GM23338 (cell line): Measurements from ENCODE around the gene KRTAP12-4. TPM values are rescaled to one million over a fixed set of nuclear protein-coding genes. Genes with fewer than 3 reads are reported as not detected.

Source experiments
- ATAC-seq: fragments of 200-7000 bp; cut with Tn5 transposase; 3 replicates; pipeline ENCODE4 v1.9.1; 2020
- DNase-seq: peaks from one replicate; pipeline ENCODE4 v3.0.0-alpha.2; 2015; ENCODE audit warnings: low spot score
- H2AFZ ChIP-seq: fragments of 200-600 bp; sonication (generic); 2 replicates; pipeline ENCODE4 v1.8.0; 2016; ENCODE audit warnings: antibody characterized with exemption, mild to moderate bottlenecking, moderate library complexity
- H3F3A ChIP-seq: fragments of 200-600 bp; sonication (generic); replicated peaks from 2 replicates; pipeline ENCODE4 v1.8.0; 2017; ENCODE audit warnings: antibody characterized with exemption, mixed run types, low read depth
- H3K27ac ChIP-seq: fragments of 200-600 bp; sonication (generic); 2 replicates; pipeline ENCODE4 v1.6.1; 2016; ENCODE audit warnings: low read depth
- H3K27me3 ChIP-seq: fragments of 200-600 bp; sonication (generic); 2 replicates; pipeline ENCODE4 v1.8.0; 2016; ENCODE audit warnings: mild to moderate bottlenecking, mixed run types, moderate library complexity; ENCODE audit not compliant: insufficient read depth
- H3K36me3 ChIP-seq: fragments of 200-600 bp; sonication (generic); 2 replicates; pipeline ENCODE4 v1.8.0; 2016; ENCODE audit warnings: mild to moderate bottlenecking; ENCODE audit not compliant: insufficient read depth
- H3K4me1 ChIP-seq: fragments of 200-600 bp; sonication (generic); 2 replicates; pipeline ENCODE4 v1.8.0; 2016; ENCODE audit warnings: mild to moderate bottlenecking, moderate library complexity; ENCODE audit not compliant: insufficient read depth
- H3K4me2 ChIP-seq: fragments of 200-600 bp; sonication (generic); 2 replicates; pipeline ENCODE4 v1.7.1; 2017; ENCODE audit warnings: mixed run types
- H3K4me3 ChIP-seq: fragments of 200-600 bp; sonication (generic); 2 replicates; pipeline ENCODE4 v1.6.1; 2016; ENCODE audit warnings: mixed run types
- H3K79me2 ChIP-seq: fragments of 200-600 bp; sonication (generic); replicated peaks from 2 replicates; pipeline ENCODE4 v1.8.0; 2017; ENCODE audit warnings: mild to moderate bottlenecking; ENCODE audit not compliant: insufficient read depth
- H3K9me2 ChIP-seq: fragments of 200-600 bp; sonication (generic); 2 replicates; pipeline ENCODE4 v1.8.0; 2017; ENCODE audit not compliant: insufficient read depth
- H4K20me1 ChIP-seq: fragments of 200-600 bp; sonication (generic); replicated peaks from 2 replicates; pipeline ENCODE4 v1.8.0; 2017; ENCODE audit warnings: mild to moderate bottlenecking; ENCODE audit not compliant: insufficient read depth
- H3K27ac Mint-ChIP-seq: 2 replicates; pipeline ENCODE4 v1.8.0; 2020; ENCODE audit warnings: inconsistent platforms, mild to moderate bottlenecking, moderate library complexity, mixed read lengths
- H3K27me3 Mint-ChIP-seq: 3 replicates; pipeline ENCODE4 v1.8.0; 2022; ENCODE audit warnings: low read depth, mild to moderate bottlenecking, moderate library complexity, mixed read lengths, inconsistent platforms; ENCODE audit not compliant: insufficient read depth, poor library complexity
- H3K36me3 Mint-ChIP-seq: 3 replicates; pipeline ENCODE4 v1.8.0; 2021; ENCODE audit warnings: low read depth, mild to moderate bottlenecking, inconsistent platforms, moderate library complexity, mixed read lengths
- H3K4me1 Mint-ChIP-seq: 3 replicates; pipeline ENCODE4 v1.8.0; 2020; ENCODE audit warnings: mild to moderate bottlenecking, inconsistent platforms, mixed read lengths
- H3K4me3 Mint-ChIP-seq: 3 replicates; pipeline ENCODE4 v1.8.0; 2021; ENCODE audit warnings: moderate library complexity, mild to moderate bottlenecking, inconsistent platforms, mixed read lengths
- H3K9me3 Mint-ChIP-seq: 3 replicates; pipeline ENCODE4 v1.8.0; 2020; ENCODE audit warnings: moderate library complexity, mild to moderate bottlenecking, inconsistent platforms, mixed read lengths
- EZH2 ChIP-seq: fragments of 200-600 bp; sonication (generic); IDR thresholded peaks from one replicate; pipeline ENCODE4 v1.8.0; 2017; ENCODE audit warnings: antibody characterized with exemption, mild to moderate bottlenecking, low read depth; ENCODE audit not compliant: unreplicated experiment
- NANOG ChIP-seq: IDR thresholded peaks from 2 replicates; pipeline ENCODE4 v1.6.1; 2016; ENCODE audit warnings: antibody characterized with exemption, borderline replicate concordance
- POLR2AphosphoS5 ChIP-seq: IDR thresholded peaks from 2 replicates; pipeline ENCODE4 v1.6.1; 2016; ENCODE audit warnings: antibody characterized with exemption, low read depth
- ZNF114 ChIP-seq: fragments of 250-450 bp; sonication (Bioruptor Pico); IDR thresholded peaks from 2 replicates; pipeline ENCODE4 v1.5.0; 2020; ENCODE audit warnings: mild to moderate bottlenecking, moderate library complexity
- ZNF331 ChIP-seq: fragments of 250-450 bp; sonication (Bioruptor Pico); IDR thresholded peaks from 2 replicates; pipeline ENCODE4 v1.5.0; 2020; ENCODE audit warnings: low read depth, mild to moderate bottlenecking, moderate library complexity
- polyA plus RNA-seq: library from polyadenylated mRNA; unstranded; fragments of >200 nt; fragmentation: Nextera tagmentation; extraction: Ambion mirVana; gene quantifications from 2 replicates; pipeline ENCODE4 v1.2.1, GENCODE V29; 2016
- total RNA-seq: library from RNA; depleted of rRNA; stranded (reverse); fragments of >200 nt; shearing (Covaris generic); gene quantifications from 2 replicates; pipeline ENCODE4 v1.2.3, GENCODE V29; 2014
- TF ChIP-seq, protein P1 (sequence below): fragments of 250-450 bp; sonication (Bioruptor Pico); IDR thresholded peaks from 2 replicates; pipeline ENCODE4 v1.5.0; 2020; ENCODE audit warnings: mild to moderate bottlenecking, moderate library complexity
- TF ChIP-seq, protein P2 (sequence below): IDR thresholded peaks from one replicate; pipeline ENCODE4 v1.6.1; 2018; ENCODE audit warnings: antibody characterized with exemption; ENCODE audit not compliant: unreplicated experiment

Gene KRTAP12-4
- total and polyA plus RNA-seq, 2 experiments from 2014 or later: not detected

DNA sequence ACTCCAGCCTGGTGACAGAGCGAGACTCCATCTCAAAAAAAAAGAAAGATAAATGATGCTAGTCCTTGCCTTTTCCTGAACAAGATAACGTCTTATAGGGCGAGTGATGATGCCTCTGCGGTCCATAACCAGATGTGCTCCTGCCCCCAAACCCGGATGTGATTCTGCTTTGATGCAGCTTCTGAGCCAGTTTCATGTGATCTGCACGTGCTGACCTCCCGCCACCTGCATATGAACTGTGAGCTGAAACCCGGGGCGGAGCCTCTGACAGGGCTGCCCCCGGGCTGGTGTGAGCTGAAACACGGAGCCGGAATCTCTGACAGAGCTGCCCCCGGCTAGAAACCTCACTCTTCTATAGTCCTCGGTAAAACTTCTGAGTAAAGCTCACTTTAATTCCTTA lies 1.3 kb downstream of the KRTAP12-4 start (continued):
- TF ChIP-seq, protein P1, sequence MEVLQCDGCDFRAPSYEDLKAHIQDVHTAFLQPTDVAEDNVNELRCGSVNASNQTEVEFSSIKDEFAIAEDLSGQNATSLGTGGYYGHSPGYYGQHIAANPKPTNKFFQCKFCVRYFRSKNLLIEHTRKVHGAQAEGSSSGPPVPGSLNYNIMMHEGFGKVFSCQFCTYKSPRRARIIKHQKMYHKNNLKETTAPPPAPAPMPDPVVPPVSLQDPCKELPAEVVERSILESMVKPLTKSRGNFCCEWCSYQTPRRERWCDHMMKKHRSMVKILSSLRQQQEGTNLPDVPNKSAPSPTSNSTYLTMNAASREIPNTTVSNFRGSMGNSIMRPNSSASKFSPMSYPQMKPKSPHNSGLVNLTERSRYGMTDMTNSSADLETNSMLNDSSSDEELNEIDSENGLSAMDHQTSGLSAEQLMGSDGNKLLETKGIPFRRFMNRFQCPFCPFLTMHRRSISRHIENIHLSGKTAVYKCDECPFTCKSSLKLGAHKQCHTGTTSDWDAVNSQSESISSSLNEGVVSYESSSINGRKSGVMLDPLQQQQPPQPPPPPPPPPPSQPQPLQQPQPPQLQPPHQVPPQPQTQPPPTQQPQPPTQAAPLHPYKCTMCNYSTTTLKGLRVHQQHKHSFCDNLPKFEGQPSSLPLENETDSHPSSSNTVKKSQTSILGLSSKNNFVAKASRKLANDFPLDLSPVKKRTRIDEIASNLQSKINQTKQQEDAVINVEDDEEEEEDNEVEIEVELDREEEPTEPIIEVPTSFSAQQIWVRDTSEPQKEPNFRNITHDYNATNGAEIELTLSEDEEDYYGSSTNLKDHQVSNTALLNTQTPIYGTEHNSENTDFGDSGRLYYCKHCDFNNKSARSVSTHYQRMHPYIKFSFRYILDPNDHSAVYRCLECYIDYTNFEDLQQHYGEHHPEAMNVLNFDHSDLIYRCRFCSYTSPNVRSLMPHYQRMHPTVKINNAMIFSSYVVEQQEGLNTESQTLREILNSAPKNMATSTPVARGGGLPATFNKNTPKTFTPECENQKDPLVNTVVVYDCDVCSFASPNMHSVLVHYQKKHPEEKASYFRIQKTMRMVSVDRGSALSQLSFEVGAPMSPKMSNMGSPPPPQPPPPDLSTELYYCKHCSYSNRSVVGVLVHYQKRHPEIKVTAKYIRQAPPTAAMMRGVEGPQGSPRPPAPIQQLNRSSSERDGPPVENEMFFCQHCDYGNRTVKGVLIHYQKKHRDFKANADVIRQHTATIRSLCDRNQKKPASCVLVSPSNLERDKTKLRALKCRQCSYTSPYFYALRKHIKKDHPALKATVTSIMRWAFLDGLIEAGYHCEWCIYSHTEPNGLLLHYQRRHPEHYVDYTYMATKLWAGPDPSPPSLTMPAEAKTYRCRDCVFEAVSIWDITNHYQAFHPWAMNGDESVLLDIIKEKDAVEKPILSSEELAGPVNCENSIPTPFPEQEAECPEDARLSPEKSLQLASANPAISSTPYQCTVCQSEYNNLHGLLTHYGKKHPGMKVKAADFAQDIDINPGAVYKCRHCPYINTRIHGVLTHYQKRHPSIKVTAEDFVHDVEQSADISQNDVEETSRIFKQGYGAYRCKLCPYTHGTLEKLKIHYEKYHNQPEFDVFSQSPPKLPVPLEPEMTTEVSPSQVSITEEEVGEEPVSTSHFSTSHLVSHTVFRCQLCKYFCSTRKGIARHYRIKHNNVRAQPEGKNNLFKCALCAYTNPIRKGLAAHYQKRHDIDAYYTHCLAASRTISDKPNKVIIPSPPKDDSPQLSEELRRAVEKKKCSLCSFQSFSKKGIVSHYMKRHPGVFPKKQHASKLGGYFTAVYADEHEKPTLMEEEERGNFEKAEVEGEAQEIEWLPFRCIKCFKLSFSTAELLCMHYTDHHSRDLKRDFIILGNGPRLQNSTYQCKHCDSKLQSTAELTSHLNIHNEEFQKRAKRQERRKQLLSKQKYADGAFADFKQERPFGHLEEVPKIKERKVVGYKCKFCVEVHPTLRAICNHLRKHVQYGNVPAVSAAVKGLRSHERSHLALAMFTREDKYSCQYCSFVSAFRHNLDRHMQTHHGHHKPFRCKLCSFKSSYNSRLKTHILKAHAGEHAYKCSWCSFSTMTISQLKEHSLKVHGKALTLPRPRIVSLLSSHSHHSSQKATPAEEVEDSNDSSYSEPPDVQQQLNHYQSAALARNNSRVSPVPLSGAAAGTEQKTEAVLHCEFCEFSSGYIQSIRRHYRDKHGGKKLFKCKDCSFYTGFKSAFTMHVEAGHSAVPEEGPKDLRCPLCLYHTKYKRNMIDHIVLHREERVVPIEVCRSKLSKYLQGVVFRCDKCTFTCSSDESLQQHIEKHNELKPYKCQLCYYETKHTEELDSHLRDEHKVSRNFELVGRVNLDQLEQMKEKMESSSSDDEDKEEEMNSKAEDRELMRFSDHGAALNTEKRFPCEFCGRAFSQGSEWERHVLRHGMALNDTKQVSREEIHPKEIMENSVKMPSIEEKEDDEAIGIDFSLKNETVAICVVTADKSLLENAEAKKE (CRISPR knock-in tag): no peak
- no peak for TF ChIP-seq EZH2
- TF ChIP-seq, protein P2, sequence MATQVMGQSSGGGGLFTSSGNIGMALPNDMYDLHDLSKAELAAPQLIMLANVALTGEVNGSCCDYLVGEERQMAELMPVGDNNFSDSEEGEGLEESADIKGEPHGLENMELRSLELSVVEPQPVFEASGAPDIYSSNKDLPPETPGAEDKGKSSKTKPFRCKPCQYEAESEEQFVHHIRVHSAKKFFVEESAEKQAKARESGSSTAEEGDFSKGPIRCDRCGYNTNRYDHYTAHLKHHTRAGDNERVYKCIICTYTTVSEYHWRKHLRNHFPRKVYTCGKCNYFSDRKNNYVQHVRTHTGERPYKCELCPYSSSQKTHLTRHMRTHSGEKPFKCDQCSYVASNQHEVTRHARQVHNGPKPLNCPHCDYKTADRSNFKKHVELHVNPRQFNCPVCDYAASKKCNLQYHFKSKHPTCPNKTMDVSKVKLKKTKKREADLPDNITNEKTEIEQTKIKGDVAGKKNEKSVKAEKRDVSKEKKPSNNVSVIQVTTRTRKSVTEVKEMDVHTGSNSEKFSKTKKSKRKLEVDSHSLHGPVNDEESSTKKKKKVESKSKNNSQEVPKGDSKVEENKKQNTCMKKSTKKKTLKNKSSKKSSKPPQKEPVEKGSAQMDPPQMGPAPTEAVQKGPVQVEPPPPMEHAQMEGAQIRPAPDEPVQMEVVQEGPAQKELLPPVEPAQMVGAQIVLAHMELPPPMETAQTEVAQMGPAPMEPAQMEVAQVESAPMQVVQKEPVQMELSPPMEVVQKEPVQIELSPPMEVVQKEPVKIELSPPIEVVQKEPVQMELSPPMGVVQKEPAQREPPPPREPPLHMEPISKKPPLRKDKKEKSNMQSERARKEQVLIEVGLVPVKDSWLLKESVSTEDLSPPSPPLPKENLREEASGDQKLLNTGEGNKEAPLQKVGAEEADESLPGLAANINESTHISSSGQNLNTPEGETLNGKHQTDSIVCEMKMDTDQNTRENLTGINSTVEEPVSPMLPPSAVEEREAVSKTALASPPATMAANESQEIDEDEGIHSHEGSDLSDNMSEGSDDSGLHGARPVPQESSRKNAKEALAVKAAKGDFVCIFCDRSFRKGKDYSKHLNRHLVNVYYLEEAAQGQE: no peak

DNA sequence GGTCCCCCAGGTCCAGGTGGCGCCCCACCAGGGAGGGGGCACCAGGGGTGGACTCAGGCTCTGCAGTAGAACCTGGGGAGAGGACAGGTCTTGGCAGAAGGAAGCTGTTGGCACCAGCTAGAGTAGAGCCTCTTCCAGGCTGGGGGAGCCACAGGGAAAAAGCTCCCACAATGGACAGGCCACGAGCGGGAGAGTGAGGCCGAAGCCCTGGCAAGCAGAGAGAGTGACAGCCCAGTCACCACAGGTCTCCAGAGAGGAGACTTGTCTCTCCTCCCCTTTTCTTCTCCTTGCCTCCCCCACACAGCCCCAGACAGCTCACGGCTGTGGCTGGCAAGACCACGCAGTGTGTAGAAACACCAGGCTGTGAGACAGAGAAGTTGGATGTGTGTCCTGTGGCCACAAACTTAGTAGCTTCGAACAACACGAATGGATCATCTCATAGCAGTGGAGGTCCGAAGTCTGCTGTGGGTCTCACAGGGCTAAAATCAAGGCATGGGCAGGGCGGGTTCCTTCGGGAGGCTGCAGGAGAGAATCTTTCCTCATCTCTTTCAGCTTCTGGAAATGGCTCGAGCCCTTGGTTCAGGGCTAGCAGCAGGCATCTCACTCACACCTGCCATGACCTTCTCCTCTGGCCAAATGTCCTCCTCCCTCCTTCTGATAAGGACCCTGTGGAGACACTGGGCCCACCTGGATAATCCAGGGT lies 3.3 kb downstream of the KRTAP12-4 start:
- Histone ChIP-seq H2AFZ (no peak overlapping the region), H3K36me3 (no peaks in the 10 kb centered on the region), H4K20me1 (no peaks in the 10 kb centered on the region), H3K79me2 (no peaks in the 10 kb centered on the region), H3K4me3 (no peak overlapping the region), H3K27me3 (no peaks in the 10 kb centered on the region), H3K9me2 (no peaks in the 10 kb centered on the region), H3K27ac (no peak overlapping the region), H3F3A (no peaks in the 10 kb centered on the region), H3K4me1 (no peaks in the 10 kb centered on the region), H3K4me2 (no peak overlapping the region)
- ATAC-seq: no peak
- no peak overlapping the region for H3K27ac Mint-ChIP-seq
- H3K4me1 Mint-ChIP-seq: peaks cover 10% of the 10 kb centered on the region
- peaks cover 11% of the 10 kb centered on the region for H3K27me3 Mint-ChIP-seq
- H3K4me3 Mint-ChIP-seq: no peak overlapping the region
- no peaks in the 10 kb centered on the region; the same call in 2 of the 3 replicates for H3K36me3 Mint-ChIP-seq
- no peak for DNase-seq
- H3K9me3 Mint-ChIP-seq: peaks cover 4% of the 10 kb centered on the region
- TF ChIP-seq ZNF331 (CRISPR knock-in tag) (no peak), ZNF114 (CRISPR knock-in tag) (no peak), NANOG (no peak), POLR2AphosphoS5 (no peak)
